Caco-2 (cell line): Measurements from ENCODE around the gene TAGLN. TPM values are rescaled to one million over a fixed set of nuclear protein-coding genes. Genes with fewer than 3 reads are reported as not detected.

Source experiments
- BruUV-seq: library from RNA; stranded (reverse); fragments of 400-500 nt; replicated peaks from 2 replicates; lab custom pipeline; 2021; lab: Mats Ljungman, UMichigan
- CTCF ChIA-PET: fragments of 300-600 bp; sonication (Branson Sonifier 250); formaldehyde crosslinking; loops from one replicate; lab custom pipeline; 2022; ENCODE audit warnings: antibody characterized with exemption; lab: Charles Lee
- POLR2A ChIA-PET: fragments of 300-600 bp; sonication (Branson Sonifier 250); formaldehyde crosslinking; loops from one replicate; lab custom pipeline; 2022; ENCODE audit warnings: antibody characterized with exemption; lab: Charles Lee
- DNase-seq, 2 experiments: peaks; one replicate each; pipeline versions ENCODE4 v3.0.0 to v3.0.0-alpha.2; 2020 to 2022
- H3K27me3 ChIP-seq: replicated peaks from 2 replicates; pipeline ENCODE4 v1.6.0; 2011; ENCODE audit warnings: low read length; ENCODE audit not compliant: control insufficient read depth, insufficient read depth
- H3K36me3 ChIP-seq: 2 replicates; pipeline ENCODE4 v1.5.1; 2011; ENCODE audit warnings: low read length; ENCODE audit not compliant: control insufficient read depth, insufficient read depth
- H3K4me1 ChIP-seq: fragments of 250-450 bp; sonication (Bioruptor Pico); 2 replicates; pipeline ENCODE4 v1.5.1; 2020; ENCODE audit warnings: mild to moderate bottlenecking
- H3K4me3 ChIP-seq: 2 replicates; pipeline ENCODE4 v1.5.1; 2011; ENCODE audit warnings: low read depth, mild to moderate bottlenecking, control low read depth, low read length
- H3K9me3 ChIP-seq: fragments of 250-450 bp; sonication (Bioruptor Pico); 2 replicates; pipeline ENCODE4 v1.5.1; 2020; ENCODE audit warnings: mild to moderate bottlenecking, moderate library complexity
- H3K27ac Mint-ChIP-seq: one replicate; pipeline ENCODE4 v1.8.0; 2022; ENCODE audit warnings: mixed read lengths; ENCODE audit not compliant: unreplicated experiment
- H3K27me3 Mint-ChIP-seq: one replicate; pipeline ENCODE4 v1.8.0; 2022; ENCODE audit warnings: mixed read lengths; ENCODE audit not compliant: insufficient read depth, unreplicated experiment
- H3K36me3 Mint-ChIP-seq: one replicate; pipeline ENCODE4 v1.8.0; 2022; ENCODE audit warnings: mild to moderate bottlenecking, mixed read lengths; ENCODE audit not compliant: insufficient read depth, unreplicated experiment
- H3K4me1 Mint-ChIP-seq: one replicate; pipeline ENCODE4 v1.8.0; 2022; ENCODE audit warnings: low read depth, mixed read lengths; ENCODE audit not compliant: unreplicated experiment
- H3K4me3 Mint-ChIP-seq: one replicate; pipeline ENCODE4 v1.8.0; 2022; ENCODE audit warnings: mild to moderate bottlenecking, moderate library complexity, mixed read lengths; ENCODE audit not compliant: unreplicated experiment
- H3K9me3 Mint-ChIP-seq: one replicate; pipeline ENCODE4 v1.8.0; 2022; ENCODE audit warnings: mixed read lengths; ENCODE audit not compliant: unreplicated experiment
- CTCF ChIP-seq, 2 experiments: fragments of 200-600 bp in 1 of 2; IDR thresholded peaks; 1 replicate in 1 of 2; 2 replicates in 1 of 2; pipeline versions ENCODE4 v1.5.1 to v1.8.0; 2011 to 2022; ENCODE audit warnings: antibody characterized with exemption in 1 of 2, control low read depth in 1 of 2, inconsistent platforms in 1 of 2, low read depth in 1 of 2, low read length in 1 of 2, mild to moderate bottlenecking in 1 of 2, moderate library complexity in 1 of 2; ENCODE audit not compliant: insufficient read depth in 1 of 2, severe bottlenecking in 1 of 2, unreplicated experiment in 1 of 2
- intact Hi-C: fragments of 100-400 bp; cut with micrococcal nuclease; formaldehyde crosslinking; loops from one replicate; pipeline ENCODE4 v1.10.0; 2022; ENCODE audit not compliant: unreplicated experiment
- total RNA-seq: library from RNA; stranded (reverse); gene quantifications from 2 replicates; pipeline ENCODE4 v1.2.3, GENCODE V29; 2022

The TAGLN gene
- total RNA-seq, 1 experiment from 2014 or later: 303 TPM

DNA sequence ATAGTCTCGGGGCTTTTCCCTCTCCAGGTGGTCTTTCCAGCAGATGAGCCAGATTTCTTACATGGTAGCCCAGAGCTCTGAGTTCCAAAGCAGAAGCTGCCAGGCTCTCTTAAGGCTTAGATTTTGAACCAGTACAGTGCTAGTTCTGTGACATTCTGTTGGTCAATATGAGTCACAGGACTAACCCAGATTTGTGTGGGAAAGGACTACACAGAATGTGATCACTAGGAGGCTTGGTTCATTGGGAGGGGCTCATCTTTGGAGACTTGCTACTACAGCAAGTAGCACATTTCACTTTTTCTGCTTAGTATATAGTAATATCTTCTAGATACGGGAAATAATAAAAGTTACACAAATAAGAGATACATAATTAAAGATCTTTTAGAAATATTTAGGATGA is 57.4 kb downstream of the TAGLN start:
- ChIA-PET POLR2A (no interaction called here), CTCF (no interaction called here)
- no peaks in the 10 kb centered on the region for H3K27me3 ChIP-seq
- Mint-ChIP-seq H3K4me3 (no peak overlapping the region), H3K4me1 (no peaks in the 10 kb centered on the region), H3K27me3 (no peaks in the 10 kb centered on the region), H3K36me3 (peaks cover 29% of the 10 kb centered on the region), H3K9me3 (no peaks in the 10 kb centered on the region), H3K27ac (no peak overlapping the region)
- H3K4me1 ChIP-seq: no peaks in the 10 kb centered on the region
- no peaks in the 10 kb centered on the region for H3K9me3 ChIP-seq
- H3K36me3 ChIP-seq: peaks cover 3% of the 10 kb centered on the region
- intact Hi-C loops: no loop called here
- TF ChIP-seq CTCF (IDR thresholded peaks at IDR 0.05; ENCODE audit: insufficient read depth in 1 of 2, low read depth in 1 of 2, low read length in 1 of 2, severe bottlenecking in 1 of 2, unreplicated experiment in 1 of 2): no peak
- DNase-seq: no peak
- H3K4me3 ChIP-seq: no peak overlapping the region
- BruUV-seq: no TSS peak

Other genes starting within 250 kb of the TAGLN start
- 65.7 and 69.4 TPM in 2 replicates for gene SIK3, start 100.9 kb upstream of the TAGLN start, total RNA-seq
- 167 and 168 TPM in 2 replicates for gene PAFAH1B2, start 55.1 kb upstream of the TAGLN start, total RNA-seq
- 57.2 and 61.7 TPM in 2 replicates for gene SIDT2, start 20.6 kb upstream of the TAGLN start, total RNA-seq
- gene PCSK7, start 32.7 kb downstream of the TAGLN start, total RNA-seq: 120 and 132 TPM in 2 replicates
- gene RNF214, start 33.3 kb downstream of the TAGLN start, total RNA-seq: 51.2 and 55.8 TPM in 2 replicates
- gene BACE1-AS, start 92.0 kb downstream of the TAGLN start, total RNA-seq: 18.8 TPM in 2 replicates
- gene BACE1, start 116.9 kb downstream of the TAGLN start, total RNA-seq: 11.0 and 11.2 TPM in 2 replicates
- 48.9 and 50.0 TPM in 2 replicates for gene CEP164, start 128.5 kb downstream of the TAGLN start, total RNA-seq